GM06990 (cell line): ENCODE results near the gene PRSS53.

Source experiments
- DNase-seq: peaks from one replicate; pipeline ENCODE4 v3.0.0-alpha.2; 2011; ENCODE audit not compliant: insufficient read length; ENCODE audit errors: extremely low read depth
- H3K27me3 ChIP-seq: replicated peaks from 2 replicates; pipeline ENCODE4 v1.6.0; 2011; ENCODE audit warnings: low read length; ENCODE audit not compliant: control insufficient read depth, insufficient read depth
- H3K36me3 ChIP-seq: 2 replicates; pipeline ENCODE4 v1.5.1; 2011; ENCODE audit warnings: low read length; ENCODE audit not compliant: control insufficient read depth, insufficient read depth
- H3K4me3 ChIP-seq: replicated peaks from 2 replicates; pipeline ENCODE4 v1.5.1; 2011; ENCODE audit warnings: low read depth, mild to moderate bottlenecking, control low read depth, low read length
- CTCF ChIP-seq: IDR thresholded peaks from 2 replicates; pipeline ENCODE4 v1.5.1; 2011; ENCODE audit warnings: low read length, control low read depth, mild to moderate bottlenecking, inconsistent platforms; ENCODE audit not compliant: insufficient read depth, poor library complexity, severe bottlenecking

PRSS53 gene

GRCh38 chr16:31134091-31134571 lies 45.4 kb upstream of the PRSS53 start:
- Histone ChIP-seq H3K36me3 (peaks cover 9% of the 10 kb centered on the region), H3K4me3 (no peak overlapping the region), H3K27me3 (no peaks in the 10 kb centered on the region)
- TF ChIP-seq CTCF = no peak
- no peak for DNase-seq

- Histone ChIP-seq H3K36me3 (peaks cover 9% of the 10 kb centered on the region), H3K27me3 (no peaks in the 10 kb centered on the region), H3K4me3 (no peak overlapping the region)
- TF ChIP-seq CTCF = no peak
- DNase-seq = no peak
Measured at GRCh38 chr16:31133046-31133501, 44.3 kb upstream of the PRSS53 start.

GRCh38 chr16:31132303-31132979 lies 43.7 kb upstream of the PRSS53 start:
- DNase-seq = no peak
- Histone ChIP-seq H3K27me3 (no peaks in the 10 kb centered on the region), H3K36me3 (peaks cover 9% of the 10 kb centered on the region), H3K4me3 (no peak overlapping the region)
- TF ChIP-seq CTCF = no peak

- Histone ChIP-seq H3K36me3 (peaks cover 10% of the 10 kb centered on the region), H3K27me3 (no peaks in the 10 kb centered on the region), H3K4me3 (no peak overlapping the region)
- DNase-seq = no peak
- no peak for TF ChIP-seq CTCF
Measured at GRCh38 chr16:31131841-31132271, 43.1 kb upstream of the PRSS53 start.

GRCh38 chr16:31131416-31131815 lies 42.7 kb upstream of the PRSS53 start:
- peaks cover 10% of the 10 kb centered on the region for H3K36me3 ChIP-seq
- TF ChIP-seq CTCF = no peak
- DNase-seq = no peak
- H3K4me3 ChIP-seq = no peak overlapping the region
- H3K27me3 ChIP-seq = no peaks in the 10 kb centered on the region
